Stimulated activated CD4-positive, alpha-beta T cell treated with anti-CD3 and anti-CD28 coated beads, Interleukin-1b, Interleukin-23, amount 100 ng/mL, for 48 hours (primary cell): ENCODE measurements around the gene KTI12.
A peak's percentile ranks its signal among the peaks of the same experiment; 100 is the strongest.
"Not testable (repeated sequence)": the region's sequence is repeated elsewhere in the genome, so short reads cannot be mapped to it uniquely, and the experiment has no call there.

Experiments
- DNase-seq: peaks from one replicate; pipeline ENCODE4 v3.0.0-alpha.2; 2020

The KTI12 gene

DNA sequence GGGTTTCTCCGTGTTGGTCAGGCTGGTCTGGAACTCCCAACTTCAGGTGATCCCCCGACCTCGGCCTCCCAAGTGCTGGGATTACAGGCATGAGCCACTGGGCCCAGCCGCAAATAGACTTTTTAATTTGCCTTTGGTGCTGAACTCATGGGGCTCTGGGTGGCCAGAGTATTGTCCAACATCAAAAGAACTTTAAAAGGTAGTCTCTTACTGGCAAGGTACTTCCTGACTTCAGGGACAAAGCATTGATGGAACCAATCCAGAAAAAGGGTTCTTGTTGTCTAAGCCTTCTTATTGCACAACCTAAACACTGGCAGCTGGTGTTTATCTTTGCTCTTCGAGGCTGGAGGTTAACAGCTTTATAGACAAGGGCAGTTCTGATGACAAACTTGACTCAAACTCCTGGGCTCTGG lies 3.8 kb upstream of the KTI12 start:
- no peak for DNase-seq

DNA sequence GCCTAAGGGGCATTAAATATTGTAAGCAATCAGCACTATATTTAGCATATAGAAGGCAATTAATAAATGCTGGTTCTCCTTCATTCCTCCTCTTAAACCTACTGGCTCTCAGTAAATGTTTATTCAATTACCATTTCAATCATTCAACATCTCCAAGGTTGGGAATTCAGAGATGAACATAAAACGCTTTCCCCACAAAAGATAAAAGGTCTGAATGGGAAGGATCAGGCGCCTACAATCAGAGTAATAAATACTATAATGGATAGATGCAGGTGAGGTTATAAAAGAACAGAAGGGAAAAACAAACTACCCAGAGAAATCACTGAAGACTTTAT lies 407 bp upstream of the KTI12 start:
- no peak for DNase-seq

- DNase-seq, result peak; percentile 7
These were observed 852 bp downstream of the KTI12 start for GRCh38 chr1:52032785-52033131.

- DNase-seq, result no peak
These were observed 1.4 kb downstream of the KTI12 start for GRCh38 chr1:52032124-52032784.

GRCh38 chr1:52028839-52029238 lies 4.8 kb downstream of the KTI12 start:
- DNase-seq, result not testable (repeated sequence)

DNA sequence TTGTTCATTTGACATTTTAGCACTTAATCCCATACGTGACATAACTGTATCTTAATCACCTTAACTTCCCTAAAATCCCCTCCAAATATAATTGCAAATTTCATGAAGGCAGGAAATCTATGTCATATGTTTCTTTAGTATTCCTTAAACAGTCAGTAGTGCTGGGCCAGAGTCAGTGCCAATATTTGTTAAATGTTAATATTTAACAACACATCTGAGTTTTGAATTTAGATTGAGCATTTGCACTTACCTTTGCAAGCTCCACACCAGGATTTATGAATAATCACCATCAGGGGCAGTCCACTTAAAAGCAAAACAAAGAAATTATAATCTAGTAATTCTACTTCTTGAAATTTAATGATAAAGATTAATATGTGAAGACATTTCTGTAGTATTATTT lies 5.3 kb downstream of the KTI12 start:
- DNase-seq, result no peak

- no peak for DNase-seq
These were observed 7.3 kb downstream of the KTI12 start for GRCh38 chr1:52026278-52026677.

DNA sequence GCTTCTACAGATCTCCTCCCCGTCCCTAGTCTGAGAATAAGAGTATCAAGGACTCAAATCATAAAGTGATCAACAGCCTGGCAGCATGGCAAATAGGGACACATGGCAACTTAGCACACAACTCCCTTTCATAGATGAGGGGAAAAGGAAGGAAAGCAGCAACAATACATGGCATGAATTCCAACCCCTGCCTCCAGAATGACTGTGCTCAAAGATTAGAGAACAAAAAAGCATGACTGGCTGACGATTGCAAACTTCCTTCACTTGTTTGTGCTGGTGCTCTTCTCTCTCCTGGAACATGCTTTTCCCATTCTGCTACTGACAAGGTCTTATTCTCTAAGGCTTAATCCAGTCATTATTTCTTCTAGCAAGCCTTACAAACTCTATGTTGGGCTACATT lies 11.5 kb downstream of the KTI12 start:
- no peak for DNase-seq

DNA sequence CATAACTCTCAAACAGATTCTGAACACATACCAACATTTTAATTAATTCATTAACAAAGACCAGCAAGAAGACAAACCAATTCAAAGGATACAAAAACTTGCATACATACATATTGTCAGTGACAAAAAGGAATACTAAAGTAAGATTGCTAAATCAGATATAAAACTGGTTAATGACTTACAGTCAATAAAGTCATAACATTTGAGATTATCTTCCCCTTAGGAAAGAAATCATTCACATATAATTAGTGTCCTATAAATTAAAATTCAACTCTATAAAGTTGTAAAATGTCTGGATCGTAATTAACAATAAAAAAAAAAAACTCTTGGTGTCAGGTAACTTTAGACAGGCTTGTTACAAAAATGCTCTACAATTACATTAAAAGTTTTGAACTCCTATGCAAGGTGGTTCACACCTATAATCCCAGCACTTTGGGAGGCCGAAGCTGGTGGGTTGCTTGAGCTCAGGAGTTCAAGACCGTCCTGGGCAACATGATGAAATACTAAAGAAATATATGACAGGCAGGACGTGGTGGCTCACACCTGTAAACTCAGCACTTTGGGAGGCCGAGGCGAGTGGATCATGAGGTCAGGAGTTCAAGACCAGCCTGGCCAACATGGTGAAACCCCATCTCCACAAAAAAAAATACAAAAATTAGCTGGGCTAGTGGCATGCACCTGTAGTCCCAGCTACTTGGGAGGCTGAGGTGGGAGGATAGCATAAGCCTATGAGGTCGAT lies 25.4 kb downstream of the KTI12 start:
- no peak for DNase-seq

- DNase-seq, result no peak
These were observed 26.2 kb downstream of the KTI12 start for GRCh38 chr1:52007215-52008002.

DNA sequence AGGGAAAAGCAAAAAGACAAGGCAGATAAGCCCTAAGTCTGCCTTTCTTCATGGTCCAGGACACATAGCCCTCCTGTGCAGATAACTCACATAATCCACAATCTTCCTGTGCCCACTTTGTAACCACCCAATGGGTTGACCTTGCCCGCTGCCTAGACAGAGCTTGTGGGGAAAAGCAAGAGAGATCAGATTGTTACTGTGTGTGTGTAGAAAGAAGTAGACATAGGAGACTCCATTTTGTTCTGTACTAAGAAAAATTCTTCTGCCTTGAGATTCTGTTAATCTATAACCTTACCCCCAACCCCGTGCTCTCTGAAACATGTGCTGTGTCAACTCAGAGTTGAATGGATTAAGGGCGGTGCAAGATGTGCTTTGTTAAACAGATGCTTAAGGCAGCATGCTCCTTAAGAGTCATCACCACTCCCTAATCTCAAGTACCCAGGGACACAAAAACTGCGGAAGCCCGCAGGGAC lies 27.5 kb downstream of the KTI12 start:
- not testable (repeated sequence) for DNase-seq

DNA sequence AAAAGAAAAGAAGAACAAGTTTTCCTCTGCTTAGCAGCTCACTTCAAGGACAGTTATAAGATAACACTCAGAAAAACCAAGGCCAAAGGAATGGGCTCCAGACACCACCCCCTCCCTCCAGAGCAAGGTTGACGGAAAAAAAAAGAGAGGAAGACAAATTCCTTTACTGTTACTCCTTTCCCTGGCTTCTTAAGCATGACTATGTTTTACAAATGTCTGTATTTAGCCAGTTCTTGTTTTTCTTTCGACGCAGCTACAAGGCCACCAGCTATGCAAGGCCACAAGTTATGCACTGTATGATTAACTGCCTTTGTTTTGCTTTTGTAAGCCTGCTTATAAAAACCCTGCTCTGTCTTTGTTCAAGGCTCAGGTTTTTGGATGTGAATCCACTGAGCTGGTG lies 28.1 kb downstream of the KTI12 start:
- not testable (repeated sequence) for DNase-seq

GRCh38 chr1:52003877-52004276 lies 29.7 kb downstream of the KTI12 start:
- DNase-seq, result no peak

- DNase-seq, result peak; percentile 21
These were observed 31.3 kb downstream of the KTI12 start for GRCh38 chr1:52002038-52002917.

DNA sequence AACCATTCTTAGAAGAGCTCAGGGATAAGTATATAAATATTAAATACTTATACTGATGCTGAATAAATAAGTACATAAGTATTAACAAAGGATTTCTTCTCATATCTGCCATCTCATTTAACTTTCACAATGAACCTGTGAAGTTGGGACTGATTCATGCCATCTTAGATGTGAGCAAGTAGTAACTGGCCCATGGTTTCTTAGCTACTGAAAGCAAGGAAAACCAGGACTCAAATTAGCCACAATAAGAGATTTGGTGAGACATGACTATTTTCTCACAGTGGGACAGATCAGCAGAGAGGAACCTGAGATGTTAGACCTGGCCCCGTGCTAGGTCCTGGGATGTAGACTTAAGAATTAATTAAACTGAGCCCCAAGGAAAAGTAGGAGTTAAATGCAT lies 34.9 kb downstream of the KTI12 start:
- no peak for DNase-seq

GRCh38 chr1:51997974-51998382 lies 35.6 kb downstream of the KTI12 start:
- DNase-seq, result no peak

DNA sequence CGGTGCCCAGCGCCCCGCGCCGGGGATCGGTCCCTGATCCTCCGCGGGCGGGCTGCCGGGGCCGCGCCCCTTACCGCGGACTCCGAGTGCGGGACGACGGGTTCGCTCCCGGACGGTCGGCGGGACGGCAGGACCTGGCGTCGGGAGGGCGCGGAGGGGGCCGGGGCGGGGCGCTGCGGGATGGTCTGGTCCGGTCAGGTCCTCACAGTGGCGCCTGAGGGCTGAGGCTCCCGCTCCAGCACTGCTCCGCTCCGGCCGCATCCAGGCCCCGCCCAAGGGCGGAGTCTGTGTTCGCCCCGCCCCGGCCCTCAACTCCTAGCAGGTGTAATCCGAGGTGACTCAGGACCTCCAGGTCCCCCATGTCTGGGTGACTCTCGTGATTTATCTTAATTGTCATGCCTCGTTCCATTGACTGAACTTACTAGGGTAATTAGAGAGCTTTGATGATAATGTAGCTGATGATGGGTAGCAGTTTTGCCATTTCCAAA lies 43.1 kb downstream of the KTI12 start, which contains the start of gene RAB3B:
Gene RAB3B (minus strand): TSS at position 223 of the 488 bp plus-strand sequence. CDS start 13,583 bp downstream, outside the sequence.
- peak; percentile 81 for DNase-seq

DNA sequence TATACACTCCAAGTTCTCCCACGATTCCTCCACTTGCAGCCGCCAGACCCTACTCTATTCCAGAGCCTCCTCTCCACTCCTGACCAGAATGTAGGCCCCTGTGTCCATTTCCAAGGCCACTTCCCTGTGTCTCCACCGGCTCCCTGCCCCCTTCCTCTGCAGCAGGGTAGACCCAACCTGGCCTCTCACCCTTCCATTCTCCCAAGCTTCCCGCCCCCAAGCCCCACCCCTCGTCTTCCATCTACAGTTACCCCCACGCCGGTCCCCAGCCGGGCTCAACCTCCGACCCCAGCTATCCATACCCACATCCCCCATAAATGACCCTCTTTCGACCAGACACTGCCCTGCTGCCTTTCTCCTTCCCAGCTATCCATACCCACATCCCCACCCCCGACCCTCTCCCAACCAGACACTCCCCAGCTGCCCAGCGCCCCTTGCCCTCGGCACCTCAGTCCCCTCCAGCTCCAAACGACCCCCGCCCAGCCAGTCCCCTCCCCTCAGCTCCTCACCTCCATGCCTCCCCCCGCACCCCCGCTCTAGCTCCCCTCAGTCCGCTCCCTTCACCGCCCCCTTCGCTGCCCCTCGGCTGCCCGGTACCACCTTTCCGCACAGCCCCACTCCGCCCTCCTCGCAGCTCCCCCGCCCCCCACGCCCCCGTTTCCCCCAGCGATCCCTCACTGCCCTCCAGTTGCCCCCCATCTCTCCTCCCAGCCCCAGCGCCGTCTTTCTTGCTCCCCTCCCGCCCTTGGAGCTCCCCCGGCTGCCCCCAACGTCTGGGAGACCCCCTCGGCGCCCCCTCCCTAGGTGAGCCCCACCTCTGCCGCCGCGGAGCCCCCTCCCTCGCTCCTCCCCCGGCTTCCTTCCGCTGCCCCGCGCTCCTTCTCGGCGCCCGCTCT lies 43.8 kb downstream of the KTI12 start:
- no peak for DNase-seq

DNA sequence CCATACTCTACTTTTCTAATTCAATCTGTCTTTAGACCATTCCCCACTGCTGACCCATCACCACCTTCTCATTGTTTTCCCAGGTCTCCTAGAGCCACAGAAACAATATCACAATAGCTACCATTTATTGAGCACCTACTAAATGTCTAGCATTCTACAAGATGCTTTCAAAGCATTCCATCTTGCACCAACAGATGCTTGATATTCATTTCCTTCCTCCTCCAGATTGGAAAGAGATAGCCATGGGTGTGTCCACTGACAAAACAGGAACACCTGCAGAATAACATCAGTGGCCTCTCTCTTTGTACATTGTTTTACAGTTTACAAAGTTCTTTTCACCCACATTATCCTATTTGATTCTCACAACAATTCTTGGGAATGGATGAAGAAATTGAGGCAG lies 45.4 kb downstream of the KTI12 start:
- DNase-seq, result no peak

- no peak for DNase-seq
These were observed 46.9 kb downstream of the KTI12 start for GRCh38 chr1:51986718-51987117.

- DNase-seq, result no peak
These were observed 51.4 kb downstream of the KTI12 start for GRCh38 chr1:51982161-51982560.
